HCT116 (cell line): ENCODE results near the gene P2RY13. TPM values are rescaled to one million over a fixed set of nuclear protein-coding genes. Genes with fewer than 3 reads are reported as not detected.

Experiments used
- ATAC-seq: fragments of 200-7000 bp; cut with Tn5 transposase; 2 replicates; pipeline ENCODE4 v1.9.1; 2020; ENCODE audit warnings: mild to moderate bottlenecking, moderate library complexity
- BruUV-seq: library from RNA; stranded (reverse); fragments of 400-500 nt; replicated peaks from 2 replicates; lab custom pipeline; 2021; lab: Mats Ljungman, UMichigan
- CTCF ChIA-PET: fragments of 300-600 bp; sonication (Branson Sonifier 250); formaldehyde crosslinking; loops from one replicate; lab custom pipeline; 2021; ENCODE audit warnings: antibody characterized with exemption; lab: Charles Lee
- POLR2A ChIA-PET: fragments of 300-600, 350-600 bp; sonication (Branson Sonifier 250); formaldehyde crosslinking; loops from one replicate; lab custom pipeline; 2021; ENCODE audit warnings: antibody characterized with exemption; lab: Charles Lee
- RAD21 ChIA-PET, 2 experiments: fragments of 300-600 bp; sonication (Branson Sonifier 250); formaldehyde crosslinking; loops; one replicate each; lab custom pipeline; 2023; ENCODE audit warnings: low total read pairs in 2 of 2; ENCODE audit not compliant: uncharacterized antibody in 2 of 2, unreplicated experiment in 2 of 2, low non-redundant PET in 1 of 2; lab: Charles Lee
- DNase-seq: peaks from one replicate; pipeline ENCODE4 v3.0.0-alpha.2; 2010; ENCODE audit warnings: low read depth, low spot score
- H2AFZ ChIP-seq: fragments of 200-600 bp; shearing (Covaris generic), sonication (generic); 2 replicates; pipeline ENCODE4 v1.6.1; 2017; ENCODE audit warnings: low read depth, mixed run types, mixed read lengths, antibody characterized with exemption, low read length; ENCODE audit not compliant: poor library complexity, severe bottlenecking
- H3K27ac ChIP-seq: 2 replicates; pipeline ENCODE4 v1.5.1; 2012; ENCODE audit warnings: low read depth, low read length
- H3K27me3 ChIP-seq: fragments of 200-600 bp; sonication (generic); 2 replicates; pipeline ENCODE4 v1.6.1; 2016; ENCODE audit warnings: mixed run types, low read length, mixed read lengths; ENCODE audit not compliant: insufficient read depth
- H3K36me3 ChIP-seq, 2 experiments: fragments of 200-500 bp in 1 of 2; fragments of 200-600 bp in 1 of 2; sonication (Bioruptor generic) in 1 of 2; sonication (generic) in 1 of 2; 2 replicates each; pipeline versions ENCODE4 v1.5.1 to v1.6.1; 2014 to 2016; ENCODE audit warnings: low read length in 2 of 2, inconsistent platforms in 1 of 2, mixed read lengths in 1 of 2, mixed run types in 1 of 2; ENCODE audit not compliant: insufficient read depth in 2 of 2, control insufficient read depth in 1 of 2
- H3K4me1 ChIP-seq, 2 experiments: fragments of 200-600 bp in 1 of 2; sonication (generic) in 1 of 2; 2 replicates each; pipeline versions ENCODE4 v1.5.1 to v1.6.1; 2012 to 2017; ENCODE audit warnings: low read length in 2 of 2, inconsistent platforms in 1 of 2, mild to moderate bottlenecking in 1 of 2, mixed read lengths in 1 of 2, mixed run types in 1 of 2, moderate library complexity in 1 of 2; ENCODE audit not compliant: insufficient read depth in 2 of 2, control insufficient read depth in 1 of 2
- H3K4me2 ChIP-seq: fragments of 200-600 bp; sonication (generic); 2 replicates; pipeline ENCODE4 v1.6.1; 2017; ENCODE audit warnings: mixed run types, low read length, mixed read lengths
- H3K4me3 ChIP-seq, 2 experiments: fragments of 200-600 bp in 1 of 2; sonication (generic) in 1 of 2; replicated peaks in 1 of 2; 2 replicates each; pipeline ENCODE4 v1.5.1; 2011 to 2016; ENCODE audit warnings: low read length in 2 of 2, control low read depth in 1 of 2, low read depth in 1 of 2, mild to moderate bottlenecking in 1 of 2, mixed read lengths in 1 of 2, mixed run types in 1 of 2
- H3K79me2 ChIP-seq: fragments of 200-600 bp; sonication (generic); 2 replicates; pipeline ENCODE4 v1.6.1; 2017; ENCODE audit warnings: mild to moderate bottlenecking, mixed run types, low read length, moderate library complexity, mixed read lengths; ENCODE audit not compliant: insufficient read depth
- H3K9ac ChIP-seq: fragments of 200-600 bp; sonication (generic); 2 replicates; pipeline ENCODE4 v1.6.1; 2016; ENCODE audit warnings: low read length, mixed read lengths
- H3K9me2 ChIP-seq: fragments of 200-600 bp; sonication (generic), shearing (Covaris generic); 2 replicates; pipeline ENCODE4 v1.6.1; 2017; ENCODE audit warnings: mixed run types, mild to moderate bottlenecking, moderate library complexity; ENCODE audit not compliant: insufficient read depth
- H3K9me3 ChIP-seq, 2 experiments: fragments of 200-500 bp in 1 of 2; fragments of 200-600 bp in 1 of 2; sonication (Bioruptor generic) in 1 of 2; sonication (generic) in 1 of 2; 2 replicates each; pipeline ENCODE4 v1.6.1; 2014 to 2017; ENCODE audit warnings: low read length in 2 of 2, mixed read lengths in 2 of 2, inconsistent platforms in 1 of 2, low read depth in 1 of 2, mild to moderate bottlenecking in 1 of 2, mixed run types in 1 of 2, moderate library complexity in 1 of 2; ENCODE audit not compliant: control insufficient read depth in 1 of 2, insufficient read depth in 1 of 2
- H4K20me1 ChIP-seq: fragments of 200-600 bp; sonication (generic), shearing (Covaris generic); 2 replicates; pipeline ENCODE4 v1.6.1; 2017; ENCODE audit warnings: mixed run types, mild to moderate bottlenecking, moderate library complexity; ENCODE audit not compliant: insufficient read depth
- CBX3 ChIP-seq: IDR thresholded peaks from 2 replicates; pipeline ENCODE4 v1.6.1; 2012; ENCODE audit warnings: low read depth
- CEBPB ChIP-seq: IDR thresholded peaks from 2 replicates; pipeline ENCODE4 v1.6.1; 2012; ENCODE audit warnings: low read depth
- EGR1 ChIP-seq: IDR thresholded peaks from 2 replicates; pipeline ENCODE4 v1.6.1; 2012; ENCODE audit warnings: low read depth
- ELF1 ChIP-seq: IDR thresholded peaks from 2 replicates; pipeline ENCODE4 v1.6.1; 2012; ENCODE audit warnings: low read depth, borderline replicate concordance
- JUND ChIP-seq: IDR thresholded peaks from 2 replicates; pipeline ENCODE4 v1.6.1; 2012
- POLR2A ChIP-seq: IDR thresholded peaks from 2 replicates; pipeline ENCODE4 v1.7.0; 2011; ENCODE audit warnings: borderline replicate concordance; ENCODE audit not compliant: insufficient read depth, insufficient read length; ENCODE audit errors: extremely low read depth
- POLR2AphosphoS5 ChIP-seq: IDR thresholded peaks from 2 replicates; pipeline ENCODE4 v1.6.1; 2011; ENCODE audit warnings: mild to moderate bottlenecking, low read depth, low read length, moderate library complexity
- RAD21 ChIP-seq: IDR thresholded peaks from 2 replicates; pipeline ENCODE4 v1.6.1; 2012; ENCODE audit warnings: low read depth, mild to moderate bottlenecking
- SIN3A ChIP-seq: IDR thresholded peaks from 2 replicates; pipeline ENCODE4 v1.6.1; 2012; ENCODE audit warnings: low read depth
- SP1 ChIP-seq: IDR thresholded peaks from 2 replicates; pipeline ENCODE4 v1.6.1; 2012; ENCODE audit warnings: low read depth
- SRF ChIP-seq: IDR thresholded peaks from 2 replicates; pipeline ENCODE4 v1.6.1; 2012; ENCODE audit warnings: low read depth
- TCF7L2 ChIP-seq: IDR thresholded peaks from 2 replicates; pipeline ENCODE4 v1.7.0; 2011; ENCODE audit warnings: borderline replicate concordance, inconsistent platforms; ENCODE audit not compliant: insufficient read depth, insufficient read length; ENCODE audit errors: extremely low read depth
- YY1 ChIP-seq: IDR thresholded peaks from 2 replicates; pipeline ENCODE4 v1.6.1; 2011; ENCODE audit warnings: low read length, low read depth, moderate library complexity, mild to moderate bottlenecking; ENCODE audit not compliant: insufficient replicate concordance; ENCODE audit errors: extremely low read depth
- ZFX ChIP-seq: fragments of 450-650 bp; IDR thresholded peaks from 2 replicates; pipeline ENCODE4 v1.6.1; 2017
- ZNF274 ChIP-seq: fragments of 200-500 bp; sonication (Bioruptor generic); IDR thresholded peaks from 2 replicates; pipeline ENCODE4 v1.6.1; 2014; ENCODE audit warnings: mild to moderate bottlenecking, low read depth, low read length, inconsistent platforms
- intact Hi-C: fragments of 100-400 bp; cut with micrococcal nuclease; formaldehyde crosslinking; loops from 2 replicates; pipeline ENCODE4 v1.10.0; 2022
- total RNA-seq: library from RNA; stranded (reverse); gene quantifications from one replicate; pipeline ENCODE4 v1.2.1, GENCODE V29; 2021; ENCODE audit not compliant: unreplicated experiment
- TF ChIP-seq, protein P1 (sequence below): IDR thresholded peaks from 2 replicates; pipeline ENCODE4 v1.6.1; 2011; ENCODE audit warnings: mild to moderate bottlenecking, low read length, moderate library complexity; ENCODE audit not compliant: insufficient replicate concordance; ENCODE audit errors: extremely low read depth
- TF ChIP-seq, protein P2 (sequence below): IDR thresholded peaks from 2 replicates; pipeline ENCODE4 v1.6.1; 2012; ENCODE audit warnings: low read depth
- TF ChIP-seq, protein P3 (sequence below), 3 experiments: fragments of 200-600 bp in 1 of 3; sonication (generic) in 1 of 3; IDR thresholded peaks in 2 of 3; conservative IDR thresholded peaks in 1 of 3; 2 replicates each; pipeline ENCODE4 v1.5.1; 2012 to 2017; ENCODE audit warnings: low read depth in 2 of 3, low read length in 2 of 3, antibody characterized with exemption in 1 of 3, borderline replicate concordance in 1 of 3, control low read depth in 1 of 3, mild to moderate bottlenecking in 1 of 3, mixed read lengths in 1 of 3, mixed run types in 1 of 3, moderate library complexity in 1 of 3; ENCODE audit not compliant: insufficient read depth in 1 of 3
- TF ChIP-seq, protein P4 (sequence below): IDR thresholded peaks from 2 replicates; pipeline ENCODE4 v1.6.1; 2012

Gene P2RY13
- total RNA-seq, 1 experiment from 2014 or later = not detected

DNA sequence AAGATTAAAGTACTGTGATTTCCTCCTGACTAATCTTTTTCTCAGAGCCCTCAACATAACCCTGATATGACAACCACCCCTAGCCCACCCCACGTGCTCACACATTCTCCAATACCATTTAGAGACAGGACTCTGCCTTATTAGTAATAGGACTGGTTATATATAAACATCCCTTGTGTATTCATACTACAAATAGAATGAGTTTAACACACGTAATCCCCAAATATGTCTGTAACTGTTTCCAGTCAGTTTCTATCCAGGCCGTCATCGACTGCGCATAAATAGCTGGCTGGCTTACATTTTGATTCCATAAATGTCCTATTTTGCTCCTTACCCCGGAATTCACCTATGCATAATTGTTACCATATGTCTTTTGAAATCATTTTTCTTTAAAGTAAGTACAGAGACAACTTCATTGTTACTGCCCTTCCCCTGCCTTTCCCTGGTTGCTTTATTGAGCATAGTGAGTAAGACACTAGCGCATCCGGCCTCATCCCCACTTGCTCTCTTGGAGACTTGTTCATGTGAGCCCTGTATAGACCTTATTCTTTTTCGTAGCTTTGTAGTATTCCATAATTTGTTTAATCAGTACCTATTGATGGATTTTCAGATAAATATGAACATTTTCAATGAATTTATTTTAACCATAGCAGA is 47.6 kb downstream of the P2RY13 start (continued):
- TF ChIP-seq, protein P1, sequence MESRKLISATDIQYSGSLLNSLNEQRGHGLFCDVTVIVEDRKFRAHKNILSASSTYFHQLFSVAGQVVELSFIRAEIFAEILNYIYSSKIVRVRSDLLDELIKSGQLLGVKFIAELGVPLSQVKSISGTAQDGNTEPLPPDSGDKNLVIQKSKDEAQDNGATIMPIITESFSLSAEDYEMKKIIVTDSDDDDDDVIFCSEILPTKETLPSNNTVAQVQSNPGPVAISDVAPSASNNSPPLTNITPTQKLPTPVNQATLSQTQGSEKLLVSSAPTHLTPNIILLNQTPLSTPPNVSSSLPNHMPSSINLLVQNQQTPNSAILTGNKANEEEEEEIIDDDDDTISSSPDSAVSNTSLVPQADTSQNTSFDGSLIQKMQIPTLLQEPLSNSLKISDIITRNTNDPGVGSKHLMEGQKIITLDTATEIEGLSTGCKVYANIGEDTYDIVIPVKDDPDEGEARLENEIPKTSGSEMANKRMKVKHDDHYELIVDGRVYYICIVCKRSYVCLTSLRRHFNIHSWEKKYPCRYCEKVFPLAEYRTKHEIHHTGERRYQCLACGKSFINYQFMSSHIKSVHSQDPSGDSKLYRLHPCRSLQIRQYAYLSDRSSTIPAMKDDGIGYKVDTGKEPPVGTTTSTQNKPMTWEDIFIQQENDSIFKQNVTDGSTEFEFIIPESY = no peak
- TF ChIP-seq CBX3 (no peak), SP1 (no peak), EGR1 (no peak), POLR2A (no peak), JUND (no peak), SRF (no peak)
- TF ChIP-seq, protein P2, sequence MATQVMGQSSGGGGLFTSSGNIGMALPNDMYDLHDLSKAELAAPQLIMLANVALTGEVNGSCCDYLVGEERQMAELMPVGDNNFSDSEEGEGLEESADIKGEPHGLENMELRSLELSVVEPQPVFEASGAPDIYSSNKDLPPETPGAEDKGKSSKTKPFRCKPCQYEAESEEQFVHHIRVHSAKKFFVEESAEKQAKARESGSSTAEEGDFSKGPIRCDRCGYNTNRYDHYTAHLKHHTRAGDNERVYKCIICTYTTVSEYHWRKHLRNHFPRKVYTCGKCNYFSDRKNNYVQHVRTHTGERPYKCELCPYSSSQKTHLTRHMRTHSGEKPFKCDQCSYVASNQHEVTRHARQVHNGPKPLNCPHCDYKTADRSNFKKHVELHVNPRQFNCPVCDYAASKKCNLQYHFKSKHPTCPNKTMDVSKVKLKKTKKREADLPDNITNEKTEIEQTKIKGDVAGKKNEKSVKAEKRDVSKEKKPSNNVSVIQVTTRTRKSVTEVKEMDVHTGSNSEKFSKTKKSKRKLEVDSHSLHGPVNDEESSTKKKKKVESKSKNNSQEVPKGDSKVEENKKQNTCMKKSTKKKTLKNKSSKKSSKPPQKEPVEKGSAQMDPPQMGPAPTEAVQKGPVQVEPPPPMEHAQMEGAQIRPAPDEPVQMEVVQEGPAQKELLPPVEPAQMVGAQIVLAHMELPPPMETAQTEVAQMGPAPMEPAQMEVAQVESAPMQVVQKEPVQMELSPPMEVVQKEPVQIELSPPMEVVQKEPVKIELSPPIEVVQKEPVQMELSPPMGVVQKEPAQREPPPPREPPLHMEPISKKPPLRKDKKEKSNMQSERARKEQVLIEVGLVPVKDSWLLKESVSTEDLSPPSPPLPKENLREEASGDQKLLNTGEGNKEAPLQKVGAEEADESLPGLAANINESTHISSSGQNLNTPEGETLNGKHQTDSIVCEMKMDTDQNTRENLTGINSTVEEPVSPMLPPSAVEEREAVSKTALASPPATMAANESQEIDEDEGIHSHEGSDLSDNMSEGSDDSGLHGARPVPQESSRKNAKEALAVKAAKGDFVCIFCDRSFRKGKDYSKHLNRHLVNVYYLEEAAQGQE = no peak

DNA sequence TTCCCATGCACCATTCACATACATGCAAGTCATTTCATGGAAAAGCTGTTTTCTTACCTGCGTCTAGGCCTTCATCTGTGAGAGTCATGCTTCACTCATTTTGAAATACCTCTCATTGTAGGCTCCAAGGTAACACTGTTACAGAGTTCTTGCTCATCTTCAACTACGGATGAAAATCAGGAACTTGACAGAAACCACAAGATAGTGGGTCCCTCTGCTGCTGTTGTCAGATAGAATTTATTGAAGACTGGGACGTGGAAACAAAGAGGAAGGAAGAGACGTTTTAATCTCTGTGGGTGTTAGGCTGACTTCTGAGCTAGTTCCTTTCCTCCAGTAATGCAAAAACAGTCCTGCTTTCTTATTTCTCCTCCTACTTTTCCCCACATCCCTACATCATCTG is 51.1 kb downstream of the P2RY13 start, which contains the start of gene P2RY14:
Gene P2RY14, minus strand, starts transcription at position 313 of the 400 bp plus-strand sequence. CDS start 64,226 bp downstream, outside the sequence.
- H3K9ac ChIP-seq = no peak within 1 kb of the TSS
- H3K4me3 ChIP-seq = no peak within 1 kb of the TSS
- H3K4me1 ChIP-seq = no peaks in the 10 kb centered on the region
- no peak within 1 kb of the TSS for H2AFZ ChIP-seq
- no peaks in the 10 kb centered on the region for H3K79me2 ChIP-seq
- no peaks in the 10 kb centered on the region for H3K9me3 ChIP-seq
- BruUV-seq = no TSS peak
- TF ChIP-seq, protein P3, sequence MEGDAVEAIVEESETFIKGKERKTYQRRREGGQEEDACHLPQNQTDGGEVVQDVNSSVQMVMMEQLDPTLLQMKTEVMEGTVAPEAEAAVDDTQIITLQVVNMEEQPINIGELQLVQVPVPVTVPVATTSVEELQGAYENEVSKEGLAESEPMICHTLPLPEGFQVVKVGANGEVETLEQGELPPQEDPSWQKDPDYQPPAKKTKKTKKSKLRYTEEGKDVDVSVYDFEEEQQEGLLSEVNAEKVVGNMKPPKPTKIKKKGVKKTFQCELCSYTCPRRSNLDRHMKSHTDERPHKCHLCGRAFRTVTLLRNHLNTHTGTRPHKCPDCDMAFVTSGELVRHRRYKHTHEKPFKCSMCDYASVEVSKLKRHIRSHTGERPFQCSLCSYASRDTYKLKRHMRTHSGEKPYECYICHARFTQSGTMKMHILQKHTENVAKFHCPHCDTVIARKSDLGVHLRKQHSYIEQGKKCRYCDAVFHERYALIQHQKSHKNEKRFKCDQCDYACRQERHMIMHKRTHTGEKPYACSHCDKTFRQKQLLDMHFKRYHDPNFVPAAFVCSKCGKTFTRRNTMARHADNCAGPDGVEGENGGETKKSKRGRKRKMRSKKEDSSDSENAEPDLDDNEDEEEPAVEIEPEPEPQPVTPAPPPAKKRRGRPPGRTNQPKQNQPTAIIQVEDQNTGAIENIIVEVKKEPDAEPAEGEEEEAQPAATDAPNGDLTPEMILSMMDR (IDR thresholded peaks at IDR 0.05 in 2 of 3, conservative IDR thresholded peaks at IDR 0.05 in 1 of 3; ENCODE audit: borderline replicate concordance in 1 of 3, insufficient read depth in 1 of 3, low read depth in 2 of 3, low read length in 2 of 3) = no peak
- TF ChIP-seq ZFX = no peak
- no peak for TF ChIP-seq YY1
- TF ChIP-seq JUND = no peak
- TF ChIP-seq RAD21 = no peak
- no peak for TF ChIP-seq CEBPB
- TF ChIP-seq, protein P4, sequence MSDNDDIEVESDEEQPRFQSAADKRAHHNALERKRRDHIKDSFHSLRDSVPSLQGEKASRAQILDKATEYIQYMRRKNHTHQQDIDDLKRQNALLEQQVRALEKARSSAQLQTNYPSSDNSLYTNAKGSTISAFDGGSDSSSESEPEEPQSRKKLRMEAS = no peak
- TF ChIP-seq POLR2AphosphoS5 = no peak
- no peak for TF ChIP-seq TCF7L2
- no peak for TF ChIP-seq ZNF274
- TF ChIP-seq SIN3A = no peak
- no peak for TF ChIP-seq ELF1
- no peak for TF ChIP-seq EGR1
- DNase-seq = no peak
- no peak within 1 kb of the TSS for H3K4me2 ChIP-seq
- H4K20me1 ChIP-seq = no peaks in the 10 kb centered on the region
- CTCF ChIA-PET = no interaction called here
- no peaks in the 10 kb centered on the region for H3K9me2 ChIP-seq
- POLR2A ChIA-PET = no interaction called here
- intact Hi-C loops = no loop called here
- no peak for ATAC-seq
- RAD21 ChIA-PET = no interaction called here
- H3K36me3 ChIP-seq = no peaks in the 10 kb centered on the region
- no peak within 1 kb of the TSS for H3K27ac ChIP-seq
- no peaks in the 10 kb centered on the region for H3K27me3 ChIP-seq
